Fibroblast of peridontal ligament (primary cell): ENCODE results near the gene NXPE3.
"Not testable (repeated sequence)": the region's sequence is repeated elsewhere in the genome, so short reads cannot be mapped to it uniquely, and the experiment has no call there.

Source experiments
- DNase-seq: peaks from one replicate; pipeline ENCODE4 v3.0.0-alpha.2; 2010; ENCODE audit errors: extremely low read depth

NXPE3 gene

GRCh38 chr3:101851850-101852714, 73.1 kb downstream of the NXPE3 start:
- DNase-seq, result peak; percentile 44

- peak; percentile 10 for DNase-seq
These were observed 74.2 kb downstream of the NXPE3 start for GRCh38 chr3:101852983-101853840.

GRCh38 chr3:101853982-101854381, 75.0 kb downstream of the NXPE3 start:
- peak; percentile 19 for DNase-seq

GRCh38 chr3:101854608-101855304, 75.7 kb downstream of the NXPE3 start:
- peak; percentile 15 for DNase-seq

- peak; percentile 13 for DNase-seq
These were observed 78.3 kb downstream of the NXPE3 start for GRCh38 chr3:101857301-101857741.

- peak; percentile 21 for DNase-seq
These were observed 79.5 kb downstream of the NXPE3 start for GRCh38 chr3:101858464-101859030.

- no peak for DNase-seq
These were observed 81.0 kb downstream of the NXPE3 start for GRCh38 chr3:101859882-101860448.

GRCh38 chr3:101861212-101861788, 82.3 kb downstream of the NXPE3 start:
- DNase-seq, result peak; percentile 73

GRCh38 chr3:101861789-101862415, 82.9 kb downstream of the NXPE3 start:
- no peak for DNase-seq

- peak; percentile 27 for DNase-seq
These were observed 83.6 kb downstream of the NXPE3 start for GRCh38 chr3:101862416-101863165.

GRCh38 chr3:101864926-101865325, 85.9 kb downstream of the NXPE3 start:
- not testable (repeated sequence) for DNase-seq

- peak; percentile 46 for DNase-seq
These were observed 86.9 kb downstream of the NXPE3 start for GRCh38 chr3:101865751-101866509.

GRCh38 chr3:101867511-101867910, 88.5 kb downstream of the NXPE3 start:
- DNase-seq, result no peak

- DNase-seq, result no peak
These were observed 89.0 kb downstream of the NXPE3 start for GRCh38 chr3:101867996-101868395.

GRCh38 chr3:101868534-101869464, 89.8 kb downstream of the NXPE3 start:
- DNase-seq, result peak; percentile 46

- no peak for DNase-seq
These were observed 91.1 kb downstream of the NXPE3 start for GRCh38 chr3:101870138-101870537.

GRCh38 chr3:101873619-101874018, 94.6 kb downstream of the NXPE3 start:
- peak; percentile 74 for DNase-seq

GRCh38 chr3:101876142-101876541, 97.1 kb downstream of the NXPE3 start:
- DNase-seq, result no peak
